ENCODE results near the gene RGMA. TPM values are rescaled to one million over a fixed set of nuclear protein-coding genes. Genes with fewer than 3 reads are reported as not detected.

The RGMA gene
- total and polyA plus RNA-seq, 5 donors = 9.2 to 16.4 (median 12.1) TPM

GRCh38 chr15:93121973-93122910 is 33.2 kb upstream of the RGMA start:
- no peaks in the 10 kb centered on the region for H3K27me3 ChIP-seq (ENCODE audit: control insufficient read depth, insufficient read depth)
- DNase-seq = peak in 2 of 3 donors; percentile 31 to 63
- WGBS = 65% methylated on average over 20 of the region's 20 CpGs
- no peak overlapping the region for H3K27ac ChIP-seq (ENCODE audit: low read length)
- no peaks in the 10 kb centered on the region for H3K9me3 ChIP-seq (ENCODE audit: control insufficient read depth, low read length)
- intact Hi-C loops (cut with DNase I) = no loop called here
- H3K4me3 ChIP-seq (ENCODE audit: low read length) = no peak overlapping the region
- H3K4me1 ChIP-seq (ENCODE audit: control insufficient read depth, insufficient read depth, low read length) = no peaks in the 10 kb centered on the region
- ATAC-seq = peak; percentile 64 to 78

- 92% methylated on average over 5 of the region's 5 CpGs for WGBS
- intact Hi-C loops (cut with DNase I) = no loop called here
- ATAC-seq = no peak
Measured at GRCh38 chr15:93121107-93121506, 32.1 kb upstream of the RGMA start.

GRCh38 chr15:93118904-93119303 is 29.9 kb upstream of the RGMA start:
- H3K27me3 ChIP-seq (ENCODE audit: control insufficient read depth, insufficient read depth) = no peaks in the 10 kb centered on the region
- no peak for ATAC-seq
- H3K9me3 ChIP-seq (ENCODE audit: control insufficient read depth, low read length) = no peaks in the 10 kb centered on the region
- intact Hi-C loops (cut with DNase I) = no loop called here
- no peak for DNase-seq
- 89% methylated on average over 3 of the region's 3 CpGs for WGBS
- no peak overlapping the region for H3K4me3 ChIP-seq (ENCODE audit: low read length)
- no peaks in the 10 kb centered on the region for H3K4me1 ChIP-seq (ENCODE audit: control insufficient read depth, insufficient read depth, low read length)
- no peak overlapping the region for H3K27ac ChIP-seq (ENCODE audit: low read length)

More at GRCh38 chr15:93121107-93121506, 32.1 kb upstream of the RGMA start:
- Histone ChIP-seq H3K9me3 (ENCODE audit: control insufficient read depth, low read length) (no peaks in the 10 kb centered on the region), H3K27me3 (ENCODE audit: control insufficient read depth, insufficient read depth) (no peaks in the 10 kb centered on the region), H3K4me3 (ENCODE audit: low read length) (no peak overlapping the region), H3K4me1 (ENCODE audit: control insufficient read depth, insufficient read depth, low read length) (no peaks in the 10 kb centered on the region), H3K27ac (ENCODE audit: low read length) (no peak overlapping the region)
- DNase-seq = no peak

GRCh38 chr15:93111451-93111850 is 22.4 kb upstream of the RGMA start:
- no peak overlapping the region for H3K4me3 ChIP-seq (ENCODE audit: low read length)
- ATAC-seq (no peak), DNase-seq (no peak)
- 81% methylated on average over 5 of the region's 5 CpGs for WGBS
- no peak overlapping the region for H3K27ac ChIP-seq (ENCODE audit: low read length)
- intact Hi-C loops (cut with DNase I) = no loop called here
- no peaks in the 10 kb centered on the region for H3K4me1 ChIP-seq (ENCODE audit: control insufficient read depth, insufficient read depth, low read length)
- H3K27me3 ChIP-seq (ENCODE audit: control insufficient read depth, insufficient read depth) = no peaks in the 10 kb centered on the region
- no peaks in the 10 kb centered on the region for H3K9me3 ChIP-seq (ENCODE audit: control insufficient read depth, low read length)

- Histone ChIP-seq H3K4me3 (ENCODE audit: low read length) (no peak overlapping the region), H3K27me3 (ENCODE audit: control insufficient read depth, insufficient read depth) (no peaks in the 10 kb centered on the region), H3K4me1 (ENCODE audit: control insufficient read depth, insufficient read depth, low read length) (no peaks in the 10 kb centered on the region), H3K9me3 (ENCODE audit: control insufficient read depth, low read length) (no peaks in the 10 kb centered on the region), H3K27ac (ENCODE audit: low read length) (no peak overlapping the region)
- DNase-seq = no peak
- no peak for ATAC-seq
- intact Hi-C loops (cut with DNase I) = no loop called here
- WGBS = 83% methylated on average over 5 of the region's 5 CpGs
Measured at GRCh38 chr15:93110502-93111040, 21.6 kb upstream of the RGMA start.

GRCh38 chr15:93109336-93110102 is 20.5 kb upstream of the RGMA start:
- Histone ChIP-seq H3K27ac (ENCODE audit: low read length) (no peak overlapping the region), H3K4me3 (ENCODE audit: low read length) (no peak overlapping the region), H3K27me3 (ENCODE audit: control insufficient read depth, insufficient read depth) (no peaks in the 10 kb centered on the region), H3K9me3 (ENCODE audit: control insufficient read depth, low read length) (no peaks in the 10 kb centered on the region), H3K4me1 (ENCODE audit: control insufficient read depth, insufficient read depth, low read length) (no peaks in the 10 kb centered on the region)
- WGBS = 18% methylated on average over 46 of the region's 46 CpGs
- no peak for DNase-seq
- ATAC-seq = no peak
- intact Hi-C loops (cut with DNase I) = no loop called here

- Histone ChIP-seq H3K4me1 (ENCODE audit: control insufficient read depth, insufficient read depth, low read length) (no peaks in the 10 kb centered on the region), H3K9me3 (ENCODE audit: control insufficient read depth, low read length) (peaks cover 5% of the 10 kb centered on the region), H3K4me3 (ENCODE audit: low read length) (no peak overlapping the region), H3K27me3 (ENCODE audit: control insufficient read depth, insufficient read depth) (no peaks in the 10 kb centered on the region), H3K27ac (ENCODE audit: low read length) (no peak overlapping the region)
- DNase-seq (no peak), ATAC-seq (no peak)
- intact Hi-C loops (cut with DNase I) = no loop called here
- 85% methylated on average over 2 of the region's 2 CpGs for WGBS
Measured at GRCh38 chr15:93107646-93108045, 18.6 kb upstream of the RGMA start.

- intact Hi-C loops (cut with DNase I) = no loop called here
- ATAC-seq (no peak), DNase-seq (no peak)
- Histone ChIP-seq H3K4me1 (ENCODE audit: control insufficient read depth, insufficient read depth, low read length) (no peaks in the 10 kb centered on the region), H3K9me3 (ENCODE audit: control insufficient read depth, low read length) (peaks cover 5% of the 10 kb centered on the region), H3K27ac (ENCODE audit: low read length) (no peak overlapping the region), H3K27me3 (ENCODE audit: control insufficient read depth, insufficient read depth) (no peaks in the 10 kb centered on the region), H3K4me3 (ENCODE audit: low read length) (no peak overlapping the region)
- 59% methylated on average over 2 of the region's 2 CpGs for WGBS
Measured at GRCh38 chr15:93105485-93105884, 16.5 kb upstream of the RGMA start.

- WGBS = 86% methylated on average over 2 of the region's 2 CpGs
- Histone ChIP-seq H3K27me3 (ENCODE audit: control insufficient read depth, insufficient read depth) (no peaks in the 10 kb centered on the region), H3K27ac (ENCODE audit: low read length) (no peak overlapping the region), H3K4me3 (ENCODE audit: low read length) (no peak overlapping the region), H3K9me3 (ENCODE audit: control insufficient read depth, low read length) (peaks cover 5% of the 10 kb centered on the region), H3K4me1 (ENCODE audit: control insufficient read depth, insufficient read depth, low read length) (no peaks in the 10 kb centered on the region)
- no peak for ATAC-seq
- intact Hi-C loops (cut with DNase I) = no loop called here
- no peak for DNase-seq
Measured at GRCh38 chr15:93103823-93104222, 14.8 kb upstream of the RGMA start.

- DNase-seq (no peak), ATAC-seq (no peak)
- Histone ChIP-seq H3K4me1 (ENCODE audit: control insufficient read depth, insufficient read depth, low read length) (no peaks in the 10 kb centered on the region), H3K27me3 (ENCODE audit: control insufficient read depth, insufficient read depth) (no peaks in the 10 kb centered on the region), H3K27ac (ENCODE audit: low read length) (no peak overlapping the region), H3K4me3 (ENCODE audit: low read length) (no peak overlapping the region), H3K9me3 (ENCODE audit: control insufficient read depth, low read length) (peaks cover 5% of the 10 kb centered on the region)
- 89% methylated on average over 7 of the region's 7 CpGs for WGBS
- intact Hi-C loops (cut with DNase I) = no loop called here
Measured at GRCh38 chr15:93102211-93102610, 13.2 kb upstream of the RGMA start.

GRCh38 chr15:93093765-93094164 is 4.8 kb upstream of the RGMA start:
- H3K27ac ChIP-seq (ENCODE audit: low read length) = no peak overlapping the region
- H3K4me3 ChIP-seq (ENCODE audit: low read length) = no peak overlapping the region
- no peaks in the 10 kb centered on the region for H3K4me1 ChIP-seq (ENCODE audit: control insufficient read depth, insufficient read depth, low read length)
- ATAC-seq (no peak), DNase-seq (no peak)
- no peaks in the 10 kb centered on the region for H3K27me3 ChIP-seq (ENCODE audit: control insufficient read depth, insufficient read depth)
- WGBS = 68% methylated on average over 6 of the region's 6 CpGs
- intact Hi-C loops (cut with DNase I) = no loop called here
- H3K9me3 ChIP-seq (ENCODE audit: control insufficient read depth, low read length) = no peaks in the 10 kb centered on the region

Data from right cardiac atrium (tissue), 5 donors.